ENCODE data around the gene INHBC. TPM values are rescaled to one million over a fixed set of nuclear protein-coding genes. Genes with fewer than 3 reads are reported as not detected.
"Not testable (repeated sequence)": the region's sequence is repeated elsewhere in the genome, so short reads cannot be mapped to it uniquely, and the experiment has no call there.

Gene INHBC
- total RNA-seq, 1 donor from 2014 or later = not detected

DNA sequence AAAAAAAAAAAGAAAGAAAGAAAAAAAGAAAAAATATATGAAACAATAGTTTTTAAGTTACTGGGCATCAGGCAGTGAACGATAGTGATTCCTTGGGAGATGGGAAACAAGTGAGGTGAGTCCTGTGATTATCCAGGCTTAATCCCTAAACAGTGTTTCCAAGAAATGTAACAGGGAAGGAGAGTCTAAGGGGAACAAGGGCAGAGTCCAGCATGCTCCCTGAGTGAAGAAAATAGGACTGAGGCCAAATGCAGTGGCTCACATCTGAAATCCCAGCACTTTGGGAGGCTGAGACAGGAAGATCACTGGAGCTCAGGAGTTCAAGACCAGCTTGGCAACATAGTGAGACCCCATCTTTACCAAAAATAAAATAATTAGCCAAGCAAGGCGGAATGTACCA, 44.4 kb upstream of the INHBC start:
- Histone ChIP-seq H3K9me3 (replicated peaks) (no peaks in the 10 kb centered on the region), H3K4me3 (no peak overlapping the region), H3K36me3 (peaks cover 31% of the 10 kb centered on the region), H3K27ac (replicated peaks) (peak overlapping the region; percentile 43), H3K27me3 (ENCODE audit: low read depth) (no peaks in the 10 kb centered on the region), H3K4me1 (peaks cover 26% of the 10 kb centered on the region)
- TF ChIP-seq, protein P1, sequence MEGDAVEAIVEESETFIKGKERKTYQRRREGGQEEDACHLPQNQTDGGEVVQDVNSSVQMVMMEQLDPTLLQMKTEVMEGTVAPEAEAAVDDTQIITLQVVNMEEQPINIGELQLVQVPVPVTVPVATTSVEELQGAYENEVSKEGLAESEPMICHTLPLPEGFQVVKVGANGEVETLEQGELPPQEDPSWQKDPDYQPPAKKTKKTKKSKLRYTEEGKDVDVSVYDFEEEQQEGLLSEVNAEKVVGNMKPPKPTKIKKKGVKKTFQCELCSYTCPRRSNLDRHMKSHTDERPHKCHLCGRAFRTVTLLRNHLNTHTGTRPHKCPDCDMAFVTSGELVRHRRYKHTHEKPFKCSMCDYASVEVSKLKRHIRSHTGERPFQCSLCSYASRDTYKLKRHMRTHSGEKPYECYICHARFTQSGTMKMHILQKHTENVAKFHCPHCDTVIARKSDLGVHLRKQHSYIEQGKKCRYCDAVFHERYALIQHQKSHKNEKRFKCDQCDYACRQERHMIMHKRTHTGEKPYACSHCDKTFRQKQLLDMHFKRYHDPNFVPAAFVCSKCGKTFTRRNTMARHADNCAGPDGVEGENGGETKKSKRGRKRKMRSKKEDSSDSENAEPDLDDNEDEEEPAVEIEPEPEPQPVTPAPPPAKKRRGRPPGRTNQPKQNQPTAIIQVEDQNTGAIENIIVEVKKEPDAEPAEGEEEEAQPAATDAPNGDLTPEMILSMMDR (IDR thresholded peaks at IDR 0.05; ENCODE audit: borderline replicate concordance) = no peak
- intact Hi-C loops (cut with micrococcal nuclease) = loop anchor here (2.0 kb wide), 1 partner anchor 29 kb away; no protein-coding TSS in a partner anchor
- DNase-seq = no peak

DNA sequence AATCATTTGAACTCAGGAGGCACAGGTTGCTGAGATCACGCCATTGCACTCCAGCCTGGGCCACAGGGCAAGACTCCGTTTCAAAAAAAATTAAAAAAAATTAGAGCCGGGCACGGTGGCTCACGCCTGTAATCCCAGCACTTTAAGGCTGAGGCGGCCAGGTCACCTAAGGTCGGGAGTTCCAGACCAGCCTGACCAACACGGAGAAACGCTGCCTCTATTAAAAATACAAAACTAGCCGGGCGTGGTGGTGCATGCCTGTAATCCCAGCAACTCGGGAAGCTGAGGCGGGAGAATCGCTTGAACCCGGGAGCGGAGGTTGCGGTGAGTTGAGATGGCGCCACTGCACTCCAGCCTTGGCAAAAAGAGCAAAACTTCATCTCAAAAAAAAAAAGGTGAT, 39.5 kb upstream of the INHBC start:
- intact Hi-C loops (cut with micrococcal nuclease) = no loop called here
- Histone ChIP-seq H3K36me3 (peaks cover 24% of the 10 kb centered on the region), H3K27me3 (ENCODE audit: low read depth) (no peaks in the 10 kb centered on the region), H3K4me1 (peaks cover 3% of the 10 kb centered on the region), H3K4me3 (no peak overlapping the region), H3K9me3 (replicated peaks) (no peaks in the 10 kb centered on the region), H3K27ac (replicated peaks) (no peak overlapping the region)
- TF ChIP-seq, protein P1 (IDR thresholded peaks at IDR 0.05; ENCODE audit: borderline replicate concordance) = no peak
- DNase-seq = no peak

DNA sequence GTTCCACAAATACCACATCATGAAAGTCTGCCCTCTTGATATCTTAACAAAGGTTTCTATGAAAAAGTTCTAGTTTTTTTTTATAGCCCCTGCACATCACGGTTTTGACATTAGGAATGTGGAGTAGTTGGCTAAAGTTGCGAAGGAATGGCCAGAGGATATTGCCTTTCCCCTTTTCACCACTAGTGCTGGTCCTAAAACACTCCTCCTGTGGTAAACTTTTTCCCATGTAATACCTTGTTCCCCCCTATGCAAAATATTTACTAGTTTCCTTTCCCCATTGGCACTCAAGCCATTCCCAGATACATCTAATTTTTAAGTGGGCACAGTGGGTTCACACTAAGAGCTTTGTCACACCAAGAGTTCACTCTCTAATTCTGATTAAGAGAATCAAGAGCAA, 37.1 kb upstream of the INHBC start:
- Histone ChIP-seq H3K4me3 (no peak overlapping the region), H3K36me3 (peaks cover 24% of the 10 kb centered on the region), H3K27me3 (ENCODE audit: low read depth) (no peaks in the 10 kb centered on the region), H3K27ac (replicated peaks) (no peak overlapping the region), H3K9me3 (replicated peaks) (no peaks in the 10 kb centered on the region), H3K4me1 (peaks cover 10% of the 10 kb centered on the region)
- no peak for DNase-seq
- TF ChIP-seq, protein P1 (IDR thresholded peaks at IDR 0.05; ENCODE audit: borderline replicate concordance) = no peak
- intact Hi-C loops (cut with micrococcal nuclease) = no loop called here

DNA sequence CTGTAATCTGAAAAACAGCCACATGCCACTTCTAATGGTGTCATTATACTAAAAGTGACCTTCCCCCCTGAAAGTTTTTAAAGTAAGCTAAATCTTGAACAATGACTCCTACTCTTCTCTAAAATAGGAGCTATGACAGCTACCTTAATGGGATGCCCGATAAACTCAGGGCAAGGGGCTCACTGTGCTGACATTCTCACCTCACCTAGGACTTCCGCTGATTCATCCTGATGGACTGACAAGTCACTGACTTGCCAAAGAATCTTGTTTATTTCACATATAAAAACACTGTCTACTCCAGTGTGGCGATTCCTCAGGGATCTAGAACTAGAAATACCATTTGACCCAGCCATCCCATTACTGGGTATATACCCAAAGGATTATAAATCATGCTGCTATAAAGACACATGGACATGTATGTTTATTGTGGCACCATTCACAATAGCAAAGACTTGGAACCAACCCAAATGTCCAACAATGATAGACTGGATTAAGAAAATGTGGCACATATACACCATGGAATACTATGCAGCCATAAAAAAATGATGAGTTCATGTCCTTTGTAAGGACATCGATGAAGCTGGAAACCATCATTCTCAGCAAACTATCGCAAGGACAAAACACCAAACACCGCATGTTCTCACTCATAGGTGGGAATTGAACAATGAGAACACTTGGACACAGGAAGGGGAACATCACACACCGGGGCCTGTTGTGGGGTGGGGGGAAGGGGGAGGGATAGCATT, 34.7 kb upstream of the INHBC start:
- H3K27ac ChIP-seq (replicated peaks); H3K36me3 ChIP-seq; H3K27me3 ChIP-seq (ENCODE audit: low read depth); DNase-seq; H3K9me3 ChIP-seq (replicated peaks); intact Hi-C loops (cut with micrococcal nuclease); H3K4me3 ChIP-seq: not testable (repeated sequence)
- peaks cover 10% of the 10 kb centered on the region for H3K4me1 ChIP-seq

DNA sequence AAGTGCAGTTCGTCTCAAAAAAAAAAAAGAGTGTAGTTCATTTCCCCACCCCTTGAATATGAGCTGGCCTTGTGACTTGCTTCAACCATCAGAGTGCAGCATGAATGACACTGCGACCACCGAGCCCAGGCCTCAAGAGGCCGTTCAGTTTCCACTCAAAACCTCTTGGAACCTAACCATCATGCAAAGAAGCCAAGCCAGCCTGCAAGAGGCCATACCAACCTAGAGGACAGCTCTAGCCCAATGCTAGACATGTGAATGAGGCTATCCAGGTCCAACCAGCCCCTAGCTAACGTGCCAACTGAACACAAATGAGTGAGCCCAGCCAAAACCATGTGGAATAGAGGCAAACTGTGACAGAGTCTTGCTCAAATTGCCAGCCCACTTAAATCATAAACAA, 33.4 kb upstream of the INHBC start:
- Histone ChIP-seq H3K27ac (replicated peaks) (peak overlapping the region; percentile 12), H3K4me1 (peaks cover 10% of the 10 kb centered on the region), H3K36me3 (no peaks in the 10 kb centered on the region), H3K4me3 (no peak overlapping the region), H3K9me3 (replicated peaks) (no peaks in the 10 kb centered on the region), H3K27me3 (ENCODE audit: low read depth) (no peaks in the 10 kb centered on the region)
- intact Hi-C loops (cut with micrococcal nuclease) = no loop called here
- TF ChIP-seq, protein P1 (IDR thresholded peaks at IDR 0.05; ENCODE audit: borderline replicate concordance) = no peak
- DNase-seq = no peak

DNA sequence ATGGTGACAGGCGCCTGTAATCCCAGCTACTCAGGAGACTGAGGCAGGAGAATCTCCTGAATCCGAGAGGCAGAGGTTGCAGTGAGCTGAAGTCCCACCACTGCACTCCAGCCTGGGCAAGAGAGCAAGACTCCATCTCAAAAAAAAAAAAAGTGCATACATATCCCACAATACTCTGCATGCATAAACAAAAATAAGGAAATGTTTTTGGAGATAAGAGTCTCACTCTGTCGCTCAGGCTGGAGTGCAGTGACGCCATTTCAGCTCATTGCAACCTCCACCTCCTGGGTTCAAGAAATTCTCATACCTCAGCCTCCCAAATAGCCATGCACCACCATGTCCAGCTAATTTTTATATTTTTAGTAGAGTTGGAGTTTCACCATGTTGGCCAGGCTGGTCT, 32.4 kb upstream of the INHBC start:
- H3K9me3 ChIP-seq (replicated peaks); intact Hi-C loops (cut with micrococcal nuclease); DNase-seq; H3K27ac ChIP-seq (replicated peaks); H3K36me3 ChIP-seq; H3K4me3 ChIP-seq; H3K27me3 ChIP-seq (ENCODE audit: low read depth): not testable (repeated sequence)
- peaks cover 10% of the 10 kb centered on the region for H3K4me1 ChIP-seq

All from left ventricle myocardium inferior (tissue), 1 donor.